Aorta (tissue), 5 donors: Measurements from ENCODE around the gene FHL2. TPM values are rescaled to one million over a fixed set of nuclear protein-coding genes. Genes with fewer than 3 reads are reported as not detected.

Experiments used
- ATAC-seq: fragments of 200-7000 bp; cut with Tn5 transposase; one replicate; pipeline ENCODE4 v1.9.1; 2022; ENCODE audit warnings: moderate library complexity; ENCODE audit not compliant: low FRiP score
- DNase-seq, 2 donors: peaks; one replicate each; pipeline ENCODE4 v3.0.0-alpha.2; 2020
- H3K27ac ChIP-seq, 2 donors: one replicate each; pipeline ENCODE4 v1.5.1; 2013; ENCODE audit warnings: low read length in 2 of 2, mild to moderate bottlenecking in 2 of 2, moderate library complexity in 2 of 2, control low read depth in 1 of 2, inconsistent platforms in 1 of 2, low read depth in 1 of 2
- H3K27me3 ChIP-seq, 2 donors: one replicate each; pipeline ENCODE4 v1.6.1; 2013; ENCODE audit warnings: control low read depth in 1 of 2, low read length in 1 of 2, mild to moderate bottlenecking in 1 of 2, moderate library complexity in 1 of 2; ENCODE audit not compliant: insufficient read depth in 2 of 2, control insufficient read depth in 1 of 2
- H3K36me3 ChIP-seq, 2 donors: one replicate each; pipeline ENCODE4 v1.6.1; 2013; ENCODE audit warnings: control low read depth in 1 of 2, low read length in 1 of 2, mild to moderate bottlenecking in 1 of 2; ENCODE audit not compliant: insufficient read depth in 2 of 2, control insufficient read depth in 1 of 2
- H3K4me1 ChIP-seq, 2 donors: one replicate each; pipeline ENCODE4 v1.6.1; 2013; ENCODE audit warnings: low read length in 2 of 2, control low read depth in 1 of 2, mild to moderate bottlenecking in 1 of 2, moderate library complexity in 1 of 2; ENCODE audit not compliant: insufficient read depth in 2 of 2, control insufficient read depth in 1 of 2
- H3K4me3 ChIP-seq, 2 donors: one replicate each; pipeline ENCODE4 v1.5.1; 2013; ENCODE audit warnings: low read length in 2 of 2, control low read depth in 1 of 2, mild to moderate bottlenecking in 1 of 2
- H3K9me3 ChIP-seq: one replicate; pipeline ENCODE4 v1.6.1; 2013; ENCODE audit warnings: mild to moderate bottlenecking, low read length; ENCODE audit not compliant: control insufficient read depth
- WGBS, 2 donors: extraction: QIAGEN DNeasy Blood & Tissue Kit; methylation state at CpG; one replicate each; pipeline ENCODE4 v1.1.7; 2013; 5-methylcytosine and 5-hydroxymethylcytosine counted together
- intact Hi-C, 2 donors: fragments of 100-400 bp; cut with DNase I; formaldehyde crosslinking; loops; one replicate each; pipeline versions ENCODE4 v1.14.2 to v1.15.0; 2022
- polyA plus RNA-seq, 2 donors: library from polyadenylated mRNA; stranded (reverse); fragments of 200-250 nt; gene quantifications; one replicate each; pipeline ENCODE4 v1.2.3, GENCODE V29; 2013
- total RNA-seq, 2 donors: library from RNA; stranded (reverse); fragmentation: NEBNext Ultra II Directional; extraction: Animal tissue kit (Norgen Biotek cat#: 25700); gene quantifications; one replicate each; pipeline ENCODE4 v1.2.1, GENCODE V29; 2021
- donor health status: healthy with polysubstance abuse.
- donor health status: Bipolar disorder and iron deficiency.
- donor health status: DM: no; HTN: no; CAD: no.
- donor health status: DM: no; HTN: no; CAD: no.
- donor health status: DM: yes; HTN: yes; CAD: no.

FHL2 gene
- total and polyA plus RNA-seq, 4 donors, result 60.4 to 129 (median 67.8) TPM

GRCh38 chr2:105337122-105338019, 61.5 kb downstream of the FHL2 start, which contains the start of gene C2orf49:
Gene C2orf49, plus strand, starts transcription at chr2:105337540. Its CDS starts 48 bp downstream, at chr2:105337588.
- H3K4me1 ChIP-seq, result no peaks in the 10 kb centered on the region
- no peaks in the 10 kb centered on the region for H3K9me3 ChIP-seq
- no peaks in the 10 kb centered on the region for H3K27me3 ChIP-seq
- peak within 1 kb of the TSS; percentile 79 to 99 for H3K27ac ChIP-seq
- peak; percentile 97 for ATAC-seq
- H3K4me3 ChIP-seq, result peak within 1 kb of the TSS; percentile 92 to 98
- H3K36me3 ChIP-seq, result peaks cover 0 to 2% of the 10 kb centered on the region in 2 donors
- intact Hi-C loops, result no loop called here
- peak; percentile 92 to 96 for DNase-seq
- 0 to 1% methylated on average over 56 to 58 of the region's 58 CpGs for WGBS, 2 donors

GRCh38 chr2:105336786-105337121, 62.1 kb downstream of the FHL2 start:
- 3% methylated on average over 7 of the region's 7 CpGs for WGBS, 2 donors
- Histone ChIP-seq H3K27ac (peak overlapping the region in 1 of 2 donors; percentile 79), H3K36me3 (no peaks in the 10 kb centered on the region), H3K4me3 (peak overlapping the region; percentile 92 to 98), H3K27me3 (no peaks in the 10 kb centered on the region), H3K9me3 (no peaks in the 10 kb centered on the region), H3K4me1 (no peaks in the 10 kb centered on the region)
- DNase-seq (no peak), ATAC-seq (no peak)
- intact Hi-C loops, result no loop called here

GRCh38 chr2:105335469-105335868, 63.4 kb downstream of the FHL2 start:
- no peaks in the 10 kb centered on the region for H3K4me1 ChIP-seq
- H3K27me3 ChIP-seq, result no peaks in the 10 kb centered on the region
- WGBS, 2 donors, result 91 to 95% methylated on average over 2 of the region's 2 CpGs
- H3K27ac ChIP-seq, result no peak overlapping the region
- DNase-seq (no peak), ATAC-seq (no peak)
- H3K9me3 ChIP-seq, result no peaks in the 10 kb centered on the region
- intact Hi-C loops, result no loop called here
- no peak overlapping the region for H3K4me3 ChIP-seq
- no peaks in the 10 kb centered on the region for H3K36me3 ChIP-seq

GRCh38 chr2:105334211-105334610, 64.6 kb downstream of the FHL2 start:
- Histone ChIP-seq H3K9me3 (no peaks in the 10 kb centered on the region), H3K36me3 (no peaks in the 10 kb centered on the region), H3K27me3 (no peaks in the 10 kb centered on the region), H3K4me1 (no peaks in the 10 kb centered on the region), H3K27ac (no peak overlapping the region), H3K4me3 (no peak overlapping the region)
- 89 to 96% methylated on average over 4 of the region's 4 CpGs for WGBS, 2 donors
- intact Hi-C loops, result no loop called here
- DNase-seq (no peak), ATAC-seq (no peak)

- Histone ChIP-seq H3K4me1 (no peaks in the 10 kb centered on the region), H3K9me3 (no peaks in the 10 kb centered on the region), H3K27me3 (no peaks in the 10 kb centered on the region), H3K4me3 (no peak overlapping the region), H3K27ac (no peak overlapping the region), H3K36me3 (peaks cover 0 to 2% of the 10 kb centered on the region in 2 donors)
- 95% methylated on average over 4 of the region's 4 CpGs for WGBS, 2 donors
- no peak for DNase-seq
- intact Hi-C loops, result no loop called here
- ATAC-seq, result no peak
These were observed 68.0 kb downstream of the FHL2 start for GRCh38 chr2:105330681-105331375.

GRCh38 chr2:105329561-105330495, 69.0 kb downstream of the FHL2 start, which contains the start of gene TGFBRAP1:
Gene TGFBRAP1, minus strand, starts transcription at chr2:105329735. Its CDS starts 21,434 bp downstream, at chr2:105308301.
- Histone ChIP-seq H3K36me3 (peaks cover 0 to 2% of the 10 kb centered on the region in 2 donors), H3K27me3 (no peaks in the 10 kb centered on the region), H3K9me3 (no peaks in the 10 kb centered on the region), H3K4me3 (peak within 1 kb of the TSS; percentile 91), H3K4me1 (no peaks in the 10 kb centered on the region), H3K27ac (peak within 1 kb of the TSS; percentile 63 to 69)
- intact Hi-C loops, result no loop called here
- 2 to 3% methylated on average over 51 to 101 of the region's 101 CpGs for WGBS, 2 donors
- ATAC-seq (peak; percentile 86), DNase-seq (peak; percentile 68 to 85)

GRCh38 chr2:105329197-105329554, 69.7 kb downstream of the FHL2 start:
- DNase-seq, result peak in 1 of 2 donors; percentile 34
- 2% methylated on average over 17 of the region's 17 CpGs for WGBS, 2 donors
- intact Hi-C loops, result no loop called here

More at GRCh38 chr2:105329197-105329554, 69.7 kb downstream of the FHL2 start:
- Histone ChIP-seq H3K27me3 (no peaks in the 10 kb centered on the region), H3K27ac (peak overlapping the region; percentile 63 to 69), H3K4me3 (peak overlapping the region; percentile 91), H3K36me3 (peaks cover 0 to 2% of the 10 kb centered on the region in 2 donors), H3K9me3 (no peaks in the 10 kb centered on the region), H3K4me1 (no peaks in the 10 kb centered on the region)
- no peak for ATAC-seq
